ENCODE data around the gene ITPK1.

The ITPK1 gene

DNA sequence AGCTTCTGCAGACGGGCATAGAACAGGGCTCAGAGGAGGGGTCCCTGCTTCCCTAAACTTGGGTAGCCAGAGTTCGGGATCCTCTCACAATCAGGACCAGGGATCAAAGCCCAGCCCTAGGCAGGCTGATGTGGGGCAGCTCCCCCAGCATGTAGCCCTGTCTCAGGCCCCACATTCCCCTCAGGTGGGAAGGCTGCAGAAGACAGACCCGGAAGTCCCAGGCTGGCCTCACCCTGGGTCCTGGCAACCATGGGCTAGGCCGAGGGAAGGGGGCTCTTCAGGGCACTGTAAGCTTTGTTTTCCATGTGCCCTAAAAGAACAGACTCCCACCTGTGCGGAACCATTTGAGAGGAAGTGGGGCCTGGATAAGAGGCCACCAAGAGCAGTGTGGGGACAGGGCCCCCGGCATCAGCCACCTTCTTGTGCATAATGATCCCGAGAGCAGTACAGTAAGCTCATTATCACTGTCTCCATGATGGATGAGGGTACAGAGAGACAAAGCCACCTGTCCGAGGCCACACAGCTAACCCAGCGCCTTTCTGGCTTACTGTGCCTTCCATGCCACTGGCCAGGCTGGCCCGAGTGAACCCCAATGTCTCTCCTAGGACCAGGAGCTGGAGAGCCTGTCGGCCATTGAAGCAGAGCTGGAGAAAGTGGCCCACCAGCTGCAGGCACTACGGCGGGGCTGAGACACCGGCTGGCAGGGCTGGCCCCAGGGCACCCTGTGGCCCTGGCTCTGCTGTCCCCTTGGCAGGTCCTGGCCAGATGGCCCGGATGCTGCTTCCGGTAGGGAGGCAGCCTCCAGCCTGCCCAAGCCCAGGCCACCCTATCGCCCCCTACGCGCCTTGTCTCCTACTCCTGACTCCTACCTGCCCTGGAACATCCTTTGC is 181.3 kb downstream of the ITPK1 start:
- no peak overlapping the region for H3K27ac ChIP-seq
- TF ChIP-seq, protein P1, sequence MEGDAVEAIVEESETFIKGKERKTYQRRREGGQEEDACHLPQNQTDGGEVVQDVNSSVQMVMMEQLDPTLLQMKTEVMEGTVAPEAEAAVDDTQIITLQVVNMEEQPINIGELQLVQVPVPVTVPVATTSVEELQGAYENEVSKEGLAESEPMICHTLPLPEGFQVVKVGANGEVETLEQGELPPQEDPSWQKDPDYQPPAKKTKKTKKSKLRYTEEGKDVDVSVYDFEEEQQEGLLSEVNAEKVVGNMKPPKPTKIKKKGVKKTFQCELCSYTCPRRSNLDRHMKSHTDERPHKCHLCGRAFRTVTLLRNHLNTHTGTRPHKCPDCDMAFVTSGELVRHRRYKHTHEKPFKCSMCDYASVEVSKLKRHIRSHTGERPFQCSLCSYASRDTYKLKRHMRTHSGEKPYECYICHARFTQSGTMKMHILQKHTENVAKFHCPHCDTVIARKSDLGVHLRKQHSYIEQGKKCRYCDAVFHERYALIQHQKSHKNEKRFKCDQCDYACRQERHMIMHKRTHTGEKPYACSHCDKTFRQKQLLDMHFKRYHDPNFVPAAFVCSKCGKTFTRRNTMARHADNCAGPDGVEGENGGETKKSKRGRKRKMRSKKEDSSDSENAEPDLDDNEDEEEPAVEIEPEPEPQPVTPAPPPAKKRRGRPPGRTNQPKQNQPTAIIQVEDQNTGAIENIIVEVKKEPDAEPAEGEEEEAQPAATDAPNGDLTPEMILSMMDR (conservative IDR thresholded peaks at IDR 0.05): no peak

DNA sequence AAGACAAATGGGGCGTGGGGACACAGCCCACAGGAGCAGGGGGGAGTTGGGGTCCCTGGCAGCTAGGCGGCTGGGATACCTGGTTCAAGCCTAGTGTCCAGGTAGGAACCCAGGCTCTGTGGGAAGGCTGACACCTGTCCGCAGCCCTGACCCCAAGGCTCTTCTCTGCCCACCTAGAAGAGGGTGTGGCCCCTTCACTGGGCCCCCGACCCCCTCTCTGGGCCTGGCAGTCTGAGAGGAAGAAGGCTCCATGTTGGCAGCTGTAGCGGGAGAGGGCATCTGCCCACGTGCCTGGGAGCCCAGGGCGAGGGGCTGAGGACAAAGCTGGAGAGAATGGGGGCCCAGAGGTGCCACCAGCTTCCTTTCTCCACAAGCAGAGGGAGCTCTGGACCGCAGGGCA is 182.2 kb downstream of the ITPK1 start:
- H3K27ac ChIP-seq: no peak overlapping the region
- TF ChIP-seq, protein P1 (conservative IDR thresholded peaks at IDR 0.05): no peak

DNA sequence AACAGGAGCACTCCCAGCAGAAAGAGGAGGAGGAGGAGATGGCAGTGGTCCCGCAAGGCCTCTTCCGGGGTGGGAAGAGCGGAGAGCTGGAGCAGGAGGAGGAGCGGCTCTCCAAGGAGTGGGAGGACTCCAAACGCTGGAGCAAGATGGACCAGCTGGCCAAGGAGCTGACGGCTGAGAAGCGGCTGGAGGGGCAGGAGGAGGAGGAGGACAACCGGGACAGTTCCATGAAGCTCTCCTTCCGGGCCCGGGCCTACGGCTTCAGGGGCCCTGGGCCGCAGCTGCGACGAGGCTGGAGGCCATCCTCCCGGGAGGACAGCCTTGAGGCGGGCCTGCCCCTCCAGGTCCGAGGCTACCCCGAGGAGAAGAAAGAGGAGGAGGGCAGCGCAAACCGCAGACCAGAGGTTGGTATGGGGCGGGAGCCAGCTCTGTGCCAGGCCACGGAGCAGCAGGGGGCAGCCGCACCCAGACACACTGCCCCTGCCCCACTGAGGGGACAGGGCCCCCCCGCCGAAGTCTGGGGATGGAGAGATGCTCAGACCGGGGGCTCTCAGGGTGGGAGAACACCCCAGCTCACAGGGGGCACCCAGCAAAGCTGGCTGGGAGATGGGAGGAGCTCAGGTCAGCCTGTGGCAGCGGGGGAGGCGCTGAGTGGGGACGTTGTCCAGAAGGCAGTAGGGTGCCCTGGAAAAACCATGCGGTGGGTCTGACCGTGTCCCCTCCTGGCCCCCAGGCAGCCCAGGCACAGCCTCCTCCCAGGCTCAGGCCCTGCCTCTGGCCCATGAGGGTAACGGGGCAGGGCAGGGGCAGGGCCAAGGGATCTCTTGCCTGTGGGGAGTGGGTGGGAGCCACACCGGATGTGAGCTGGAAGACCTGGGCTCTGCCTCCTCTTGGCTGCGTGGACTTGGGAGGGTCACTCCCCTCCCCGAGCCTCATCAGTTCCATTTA is 183.0 kb downstream of the ITPK1 start:
- TF ChIP-seq, protein P1 (conservative IDR thresholded peaks at IDR 0.05): no peak
- no peak overlapping the region for H3K27ac ChIP-seq

DNA sequence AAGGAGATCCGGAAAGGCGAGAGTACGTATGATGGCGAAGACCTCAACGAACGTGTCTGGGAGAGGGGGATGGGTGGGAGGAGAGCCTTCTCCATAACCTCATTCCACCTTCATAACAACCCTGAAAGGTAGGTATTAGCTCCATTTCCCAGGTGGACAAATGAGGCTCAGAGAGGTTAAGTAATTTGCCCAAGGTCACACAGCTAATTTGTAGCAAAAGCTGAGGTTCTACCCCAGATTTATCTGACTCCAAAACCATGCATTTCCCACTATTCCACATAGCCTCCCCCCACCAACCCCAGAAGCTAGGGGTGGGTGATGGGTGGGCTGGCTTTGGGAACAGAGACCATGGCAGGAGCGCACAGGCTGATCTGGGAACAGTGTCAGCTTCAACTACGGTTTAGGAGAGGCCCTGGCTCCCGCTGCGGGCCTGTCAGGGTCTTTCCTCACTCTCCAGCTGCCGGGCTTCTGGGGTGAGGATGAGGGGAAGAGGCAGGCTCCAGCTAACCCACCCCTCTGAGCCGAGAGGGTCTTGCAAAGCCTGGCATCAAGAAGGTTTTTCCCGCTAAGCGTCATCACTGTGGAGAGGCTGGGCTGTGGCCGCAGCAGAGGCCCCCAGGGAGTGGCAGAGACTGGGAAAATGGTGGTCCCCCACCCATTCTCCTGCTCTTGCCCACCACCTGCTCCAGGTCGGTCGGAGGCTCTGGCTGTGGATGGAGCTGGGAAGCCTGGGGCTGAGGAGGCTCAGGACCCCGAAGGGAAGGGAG is 183.9 kb downstream of the ITPK1 start:
- TF ChIP-seq, protein P1 (conservative IDR thresholded peaks at IDR 0.05): no peak
- no peak overlapping the region for H3K27ac ChIP-seq

DNA sequence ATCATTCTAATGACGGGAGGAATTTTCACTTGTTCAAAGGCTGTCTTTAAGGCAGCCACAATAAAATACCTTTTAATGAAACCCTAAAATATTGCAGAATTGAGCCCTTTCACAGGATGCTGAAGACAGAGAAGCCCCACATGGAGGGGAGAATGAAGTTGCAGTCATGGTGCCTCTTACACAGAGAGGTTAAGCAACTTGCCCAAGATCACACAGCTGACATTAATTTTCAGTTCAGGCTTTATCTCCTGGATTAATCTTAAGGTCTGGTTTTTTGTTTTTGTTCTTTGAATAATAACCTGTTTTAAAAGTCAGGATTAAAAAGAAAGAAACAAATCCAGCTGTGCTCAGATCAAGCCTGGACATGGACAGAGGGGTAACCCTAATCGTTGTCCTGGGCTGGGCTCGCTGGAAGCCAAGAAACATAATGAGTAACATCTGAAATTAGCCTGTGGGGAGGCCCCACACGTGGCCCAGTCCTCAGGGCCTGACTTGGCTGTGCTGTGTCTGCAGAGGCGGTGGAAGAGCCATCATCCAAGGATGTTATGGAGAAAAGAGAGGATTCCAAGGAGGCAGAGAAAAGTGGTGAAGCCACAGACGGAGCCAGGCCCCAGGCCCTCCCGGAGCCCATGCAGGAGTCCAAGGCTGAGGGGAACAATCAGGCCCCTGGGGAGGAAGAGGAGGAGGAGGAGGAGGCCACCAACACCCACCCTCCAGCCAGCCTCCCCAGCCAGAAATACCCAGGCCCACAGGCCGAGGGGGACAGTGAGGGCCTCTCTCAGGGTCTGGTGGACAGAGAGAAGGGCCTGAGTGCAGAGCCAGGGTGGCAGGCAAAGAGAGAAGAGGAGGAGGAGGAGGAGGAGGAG is 184.8 kb downstream of the ITPK1 start:
- H3K27ac ChIP-seq: no peak overlapping the region
- TF ChIP-seq, protein P1 (conservative IDR thresholded peaks at IDR 0.05): no peak

DNA sequence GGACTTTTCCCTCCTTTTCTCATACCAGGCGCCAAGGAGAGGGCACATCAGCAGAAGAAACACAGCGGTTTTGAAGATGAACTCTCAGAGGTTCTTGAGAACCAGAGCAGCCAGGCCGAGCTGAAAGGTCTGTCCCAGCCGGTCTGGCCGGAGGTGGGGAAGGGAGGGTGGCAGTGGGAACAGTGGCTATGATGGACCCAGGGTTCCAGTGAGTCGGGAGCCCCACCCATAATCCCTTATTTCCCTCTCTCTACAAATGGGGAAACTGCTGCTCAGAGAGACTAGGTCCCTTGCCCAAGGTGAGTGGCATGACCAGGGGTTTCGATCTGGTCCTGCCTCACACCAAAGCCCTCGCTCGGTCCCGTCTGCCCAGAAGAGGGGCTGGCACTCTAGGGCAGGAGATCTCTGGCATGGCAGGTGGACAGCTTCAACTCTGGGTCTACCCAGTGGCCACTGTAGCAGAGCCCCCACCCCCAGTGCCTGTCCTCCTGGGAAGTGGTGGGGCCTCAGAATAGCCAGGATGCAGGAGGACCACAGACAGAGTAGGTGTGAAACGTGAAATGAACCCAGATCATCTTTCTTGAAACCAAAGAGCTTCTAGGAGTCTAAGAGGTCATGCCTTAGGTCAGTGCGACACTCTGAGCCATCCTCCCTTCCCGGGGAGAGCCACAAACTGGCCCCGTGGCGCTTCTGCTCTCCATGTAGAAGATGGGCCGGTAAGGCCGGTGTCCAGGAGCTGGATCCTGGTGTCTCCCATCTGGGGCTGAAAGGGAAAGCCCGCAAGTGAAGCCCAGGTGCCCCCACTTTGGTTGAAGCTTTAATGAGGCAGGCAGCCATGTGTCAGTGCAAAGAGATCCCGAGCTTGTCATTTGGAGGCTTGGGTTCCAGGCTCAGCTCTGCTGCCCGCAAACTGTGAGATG is 185.8 kb downstream of the ITPK1 start:
- TF ChIP-seq, protein P1 (conservative IDR thresholded peaks at IDR 0.05): no peak
- no peak overlapping the region for H3K27ac ChIP-seq
